Measurements from ENCODE around the gene SAMD8.
A peak's percentile ranks its signal among the peaks of the same experiment; 100 is the strongest.
"Not testable (repeated sequence)": the region's sequence is repeated elsewhere in the genome, so short reads cannot be mapped to it uniquely, and the experiment has no call there.

The SAMD8 gene

GRCh38 chr10:75187961-75188426 lies 76.5 kb downstream of the SAMD8 start:
- H3K4me3 ChIP-seq (ENCODE audit: low read depth, low read length), result no peak overlapping the region
- peak; percentile 77 for TF ChIP-seq CTCF (IDR thresholded peaks at IDR 0.05; ENCODE audit: low read depth, low read length, missing control alignments)
- peak; percentile 43 for DNase-seq (ENCODE audit: low read depth)

- DNase-seq (ENCODE audit: low read depth); H3K4me3 ChIP-seq (ENCODE audit: low read depth, low read length): not testable (repeated sequence)
Measured at GRCh38 chr10:75188522-75188921, 77.1 kb downstream of the SAMD8 start.

GRCh38 chr10:75189266-75190096 lies 78.0 kb downstream of the SAMD8 start:
- no peak for TF ChIP-seq CTCF (IDR thresholded peaks at IDR 0.05; ENCODE audit: low read depth, low read length, missing control alignments)
- H3K4me3 ChIP-seq (ENCODE audit: low read depth, low read length), result no peak overlapping the region
- no peak for DNase-seq (ENCODE audit: low read depth)

- no peak for TF ChIP-seq CTCF (IDR thresholded peaks at IDR 0.05; ENCODE audit: low read depth, low read length, missing control alignments)
- DNase-seq (ENCODE audit: low read depth), result no peak
- no peak overlapping the region for H3K4me3 ChIP-seq (ENCODE audit: low read depth, low read length)
Measured at GRCh38 chr10:75191821-75192568, 80.5 kb downstream of the SAMD8 start.

- H3K4me3 ChIP-seq (ENCODE audit: low read depth, low read length); DNase-seq (ENCODE audit: low read depth): not testable (repeated sequence)
Measured at GRCh38 chr10:75194625-75195024, 83.2 kb downstream of the SAMD8 start.

GRCh38 chr10:75195035-75195763 lies 83.7 kb downstream of the SAMD8 start:
- H3K4me3 ChIP-seq (ENCODE audit: low read depth, low read length), result no peak overlapping the region

GRCh38 chr10:75197066-75197465 lies 85.6 kb downstream of the SAMD8 start:
- no peak for TF ChIP-seq CTCF (IDR thresholded peaks at IDR 0.05; ENCODE audit: low read depth, low read length, missing control alignments)
- DNase-seq (ENCODE audit: low read depth), result no peak
- no peak overlapping the region for H3K4me3 ChIP-seq (ENCODE audit: low read depth, low read length)

More at GRCh38 chr10:75195035-75195763, 83.7 kb downstream of the SAMD8 start:
- no peak for TF ChIP-seq CTCF (IDR thresholded peaks at IDR 0.05; ENCODE audit: low read depth, low read length, missing control alignments)
- no peak for DNase-seq (ENCODE audit: low read depth)
